Nephron (organoid): ENCODE data around the gene FKBP2.

ENCODE experiments used
- H3K27ac Mint-ChIP-seq, 3 experiments: 2 replicates each; pipeline ENCODE4 v1.8.0; 2020; ENCODE audit warnings: mixed read lengths in 3 of 3, mild to moderate bottlenecking in 2 of 3, moderate library complexity in 1 of 3
- H3K27me3 Mint-ChIP-seq: 2 replicates; pipeline ENCODE4 v1.8.0; 2021; ENCODE audit warnings: low read depth, mild to moderate bottlenecking, moderate library complexity, mixed read lengths
- H3K36me3 Mint-ChIP-seq: 2 replicates; pipeline ENCODE4 v1.8.0; 2020; ENCODE audit warnings: low read depth, mixed read lengths
- H3K4me1 Mint-ChIP-seq: 2 replicates; pipeline ENCODE4 v1.8.0; 2020; ENCODE audit warnings: mixed read lengths
- H3K4me3 Mint-ChIP-seq, 3 experiments: 2 replicates each; pipeline ENCODE4 v1.8.0; 2020; ENCODE audit warnings: mild to moderate bottlenecking in 3 of 3, mixed read lengths in 3 of 3, moderate library complexity in 2 of 3
- H3K9me3 Mint-ChIP-seq: 2 replicates; pipeline ENCODE4 v1.8.0; 2020; ENCODE audit warnings: mixed read lengths
- CTCF ChIP-seq, 3 experiments: fragments of 200-600 bp; sonication (generic); IDR thresholded peaks; one replicate each; pipeline ENCODE4 v1.5.0; 2021; ENCODE audit warnings: antibody characterized with exemption in 3 of 3; ENCODE audit not compliant: unreplicated experiment in 3 of 3

FKBP2 gene

GRCh38 chr11:64254326-64254725, 13.4 kb downstream of the FKBP2 start:
- no peaks in the 10 kb centered on the region for H3K27me3 Mint-ChIP-seq
- no peak for TF ChIP-seq CTCF (IDR thresholded peaks at IDR 0.05; ENCODE audit: unreplicated experiment in 3 of 3)
- no peaks in the 10 kb centered on the region for H3K9me3 Mint-ChIP-seq
- H3K4me1 Mint-ChIP-seq: peaks cover 8% of the 10 kb centered on the region
- H3K27ac Mint-ChIP-seq: no peak overlapping the region
- H3K36me3 Mint-ChIP-seq: peaks cover 14% of the 10 kb centered on the region
- H3K4me3 Mint-ChIP-seq: peak overlapping the region; percentile 42 to 76 (median 45)

GRCh38 chr11:64255135-64256128, 14.5 kb downstream of the FKBP2 start:
- Mint-ChIP-seq H3K36me3 (peaks cover 23% of the 10 kb centered on the region), H3K27me3 (no peaks in the 10 kb centered on the region), H3K4me3 (peak overlapping the region in 1 of 3 experiments; percentile 12), H3K27ac (no peak overlapping the region), H3K9me3 (no peaks in the 10 kb centered on the region), H3K4me1 (no peaks in the 10 kb centered on the region)
- TF ChIP-seq CTCF (IDR thresholded peaks at IDR 0.05; ENCODE audit: unreplicated experiment in 3 of 3): no peak

GRCh38 chr11:64256300-64256699, 15.4 kb downstream of the FKBP2 start:
- Mint-ChIP-seq H3K4me1 (no peaks in the 10 kb centered on the region), H3K27ac (no peak overlapping the region), H3K4me3 (no peak overlapping the region), H3K36me3 (peaks cover 23% of the 10 kb centered on the region), H3K27me3 (no peaks in the 10 kb centered on the region), H3K9me3 (no peaks in the 10 kb centered on the region)
- no peak for TF ChIP-seq CTCF (IDR thresholded peaks at IDR 0.05; ENCODE audit: unreplicated experiment in 3 of 3)

GRCh38 chr11:64258356-64258755, 17.5 kb downstream of the FKBP2 start:
- Mint-ChIP-seq H3K36me3 (peaks cover 30% of the 10 kb centered on the region), H3K27me3 (no peaks in the 10 kb centered on the region), H3K4me3 (no peak overlapping the region), H3K27ac (no peak overlapping the region), H3K4me1 (no peaks in the 10 kb centered on the region), H3K9me3 (no peaks in the 10 kb centered on the region)
- no peak for TF ChIP-seq CTCF (IDR thresholded peaks at IDR 0.05; ENCODE audit: unreplicated experiment in 3 of 3)

- Mint-ChIP-seq H3K4me1 (no peaks in the 10 kb centered on the region), H3K9me3 (no peaks in the 10 kb centered on the region), H3K4me3 (no peak overlapping the region), H3K36me3 (peaks cover 27% of the 10 kb centered on the region), H3K27me3 (no peaks in the 10 kb centered on the region), H3K27ac (no peak overlapping the region)
- TF ChIP-seq CTCF (IDR thresholded peaks at IDR 0.05; ENCODE audit: unreplicated experiment in 3 of 3): no peak
Observed at GRCh38 chr11:64258946-64259532, 18.1 kb downstream of the FKBP2 start.
